Hematopoietic multipotent progenitor cell treated with erythropoietin and hydrocortisone succinate and interleukin-3 and kit ligand, for 4 days (in vitro differentiated cells): ENCODE results near the gene GARRE1.

Experiments used
- DNase-seq: peaks from one replicate; pipeline ENCODE4 v3.0.0-alpha.2; 2015

GARRE1 gene

DNA sequence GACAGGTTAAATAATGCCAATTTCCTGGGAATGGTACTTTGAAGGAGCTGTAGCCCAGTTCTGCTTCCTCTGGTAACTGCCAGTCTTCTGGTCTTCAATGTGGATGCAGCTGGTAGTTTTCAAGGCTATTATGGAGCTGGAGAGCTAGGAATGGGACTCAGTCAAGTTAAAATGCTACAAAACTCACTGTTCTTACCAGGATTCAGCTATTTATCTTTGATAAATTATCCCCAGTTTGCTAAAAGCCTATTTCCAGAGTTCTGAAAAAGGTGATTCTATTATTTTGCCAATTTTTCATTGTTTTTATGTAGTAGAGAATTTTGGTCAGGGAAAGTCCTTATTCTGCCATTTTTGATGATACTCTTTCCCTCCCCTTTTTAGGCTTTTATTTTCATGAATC is 40.7 kb downstream of the GARRE1 start:
- DNase-seq = no peak

DNA sequence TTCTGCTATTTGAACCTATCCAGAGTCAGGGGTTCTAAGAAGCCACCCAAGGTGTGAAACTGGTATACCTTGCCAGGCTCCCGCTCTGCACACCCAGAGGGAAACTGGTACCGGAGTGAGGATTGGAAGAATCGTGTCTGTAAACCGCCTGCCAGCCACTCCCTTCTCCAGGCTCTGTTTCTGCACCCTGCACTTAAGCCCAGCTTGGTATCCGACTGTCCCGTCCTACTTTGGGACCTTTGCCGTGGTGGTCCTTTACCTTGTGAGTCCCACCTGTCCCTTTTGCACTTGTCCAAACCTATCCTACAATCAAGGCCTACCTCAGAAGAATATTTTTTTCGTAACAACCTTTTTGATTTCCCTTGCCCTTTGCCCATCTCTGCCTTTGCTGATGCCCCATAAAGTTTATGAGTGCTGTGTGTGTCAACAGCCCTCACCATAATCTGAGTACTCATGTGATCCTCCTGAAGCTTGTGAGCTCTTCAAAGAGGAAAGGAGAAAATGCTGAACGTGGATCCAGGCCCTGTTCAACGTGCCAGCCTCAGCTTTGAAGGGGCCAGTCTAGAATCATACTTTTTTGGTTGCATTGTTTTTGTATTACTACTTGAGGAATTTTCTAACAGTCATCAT is 44.7 kb downstream of the GARRE1 start:
- no peak for DNase-seq

DNA sequence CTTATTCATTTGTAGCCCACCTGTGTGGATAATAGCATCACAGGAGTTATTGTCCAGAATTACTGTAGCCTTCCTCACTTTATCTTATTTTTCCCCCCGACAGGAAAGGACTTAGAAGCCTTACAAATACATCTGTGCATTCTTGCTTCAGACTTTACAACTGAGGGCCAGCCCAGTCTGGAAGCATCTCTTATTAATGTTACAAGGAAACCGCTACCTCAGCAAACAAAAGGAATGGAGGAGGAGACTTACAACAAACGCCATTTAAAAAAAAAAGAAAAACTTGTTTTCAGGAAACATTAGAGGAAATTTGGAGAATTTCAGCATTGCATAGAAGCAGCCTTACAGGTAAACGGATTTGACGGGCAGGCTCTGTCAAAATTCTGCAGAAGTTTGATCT is 45.2 kb downstream of the GARRE1 start:
- DNase-seq = no peak

DNA sequence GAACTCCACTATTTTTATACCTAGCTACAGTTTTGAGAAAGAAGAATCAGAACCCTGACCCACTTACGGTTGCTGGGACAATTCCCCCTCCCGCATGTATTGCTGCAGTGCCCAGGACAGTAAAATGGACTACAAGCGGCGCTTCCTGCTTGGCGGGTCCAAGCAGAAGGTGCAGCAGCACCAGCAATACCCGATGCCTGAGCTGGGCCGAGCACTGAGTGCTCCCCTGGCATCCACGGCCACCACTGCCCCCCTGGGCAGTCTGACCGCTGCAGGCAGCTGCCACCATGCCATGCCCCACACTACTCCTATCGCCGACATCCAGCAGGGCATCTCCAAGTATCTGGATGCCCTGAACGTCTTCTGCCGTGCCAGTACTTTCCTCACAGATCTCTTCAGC is 46.0 kb downstream of the GARRE1 start:
- DNase-seq = no peak

DNA sequence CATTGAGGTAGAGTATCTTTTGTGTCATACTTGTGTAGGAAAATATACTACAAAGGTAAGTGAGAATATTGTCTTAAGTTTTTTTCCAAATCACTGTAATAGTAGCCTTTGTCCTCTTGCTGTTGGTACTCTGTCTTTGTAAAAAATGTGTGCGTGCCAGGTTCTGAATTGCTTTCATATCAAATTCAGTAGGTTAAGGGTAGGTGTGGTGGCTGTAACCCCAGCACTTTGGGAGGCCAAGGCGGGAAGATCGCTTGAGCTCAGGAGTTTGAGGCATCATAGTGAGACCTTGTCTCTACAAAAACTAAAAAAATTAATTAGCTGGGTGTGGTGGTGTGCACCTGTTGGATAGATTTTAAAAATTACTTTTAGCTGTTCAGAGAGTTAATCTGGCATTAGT is 46.6 kb downstream of the GARRE1 start:
- no peak for DNase-seq
